Thymus (tissue), 11 donors: Measurements from ENCODE around the gene TAF11L12. TPM values are rescaled to one million over a fixed set of nuclear protein-coding genes. Genes with fewer than 3 reads are reported as not detected.
"Not testable (repeated sequence)": the region's sequence is repeated elsewhere in the genome, so short reads cannot be mapped to it uniquely, and the experiment has no call there.

Experiments used
- DNase-seq, 9 donors: peaks; one replicate each; pipeline ENCODE4 v3.0.0-alpha.2; 2013; ENCODE audit warnings: low spot score in 9 of 9, low read depth in 6 of 9, missing footprints in 1 of 9
- H3K27ac ChIP-seq, 2 donors: one replicate each; pipeline ENCODE4 v1.5.1; 2013; ENCODE audit warnings: control low read depth in 1 of 2, low read depth in 1 of 2, low read length in 1 of 2, mild to moderate bottlenecking in 1 of 2, moderate library complexity in 1 of 2
- H3K27me3 ChIP-seq, 2 donors: one replicate each; pipeline ENCODE4 v1.5.1; 2013; ENCODE audit warnings: low read length in 1 of 2; ENCODE audit not compliant: control insufficient read depth in 2 of 2, insufficient read depth in 1 of 2
- H3K36me3 ChIP-seq, 2 donors: one replicate each; pipeline ENCODE4 v1.5.1; 2013; ENCODE audit warnings: low read length in 1 of 2, mild to moderate bottlenecking in 1 of 2, moderate library complexity in 1 of 2; ENCODE audit not compliant: control insufficient read depth in 2 of 2, insufficient read depth in 2 of 2
- H3K4me1 ChIP-seq, 2 donors: one replicate each; pipeline ENCODE4 v1.5.1; 2013; ENCODE audit warnings: low read length in 2 of 2; ENCODE audit not compliant: control insufficient read depth in 2 of 2, insufficient read depth in 2 of 2
- H3K4me3 ChIP-seq, 2 donors: one replicate each; pipeline ENCODE4 v1.5.1; 2013; ENCODE audit warnings: low read length in 2 of 2, control low read depth in 1 of 2, mild to moderate bottlenecking in 1 of 2
- H3K9me3 ChIP-seq, 2 donors: one replicate each; pipeline ENCODE4 v1.5.1; 2013; ENCODE audit warnings: low read length in 1 of 2, mild to moderate bottlenecking in 1 of 2; ENCODE audit not compliant: control insufficient read depth in 2 of 2, insufficient read depth in 1 of 2
- WGBS: extraction: QIAGEN DNeasy Blood & Tissue Kit; methylation state at CpG from one replicate; pipeline ENCODE4 v1.1.7; 2013; 5-methylcytosine and 5-hydroxymethylcytosine counted together
- polyA plus RNA-seq: library from polyadenylated mRNA; stranded (reverse); fragments of 200-250 nt; gene quantifications from one replicate; pipeline ENCODE4 v1.2.3, GENCODE V29; 2013
- total RNA-seq: library from RNA; stranded (reverse); fragments of 120-200 nt; gene quantifications from one replicate; pipeline ENCODE4 v1.2.4, GENCODE V29; 2013
- donor health status: healthy.

Gene TAF11L12
- total and polyA plus RNA-seq, 2 donors: 0.09 TPM; not detected in 1

- 95% methylated on average over 3 of the region's 3 CpGs for WGBS
- no peak for DNase-seq
- no peaks in the 10 kb centered on the region for H3K27me3 ChIP-seq
Measured at GRCh38 chr5:17619354-17619753, 9.2 kb downstream of the TAF11L12 start.

GRCh38 chr5:17620627-17621026, 10.4 kb downstream of the TAF11L12 start:
- no peak for DNase-seq
- WGBS: 94% methylated on average over 17 of the region's 17 CpGs
- no peak overlapping the region for H3K27ac ChIP-seq

More at GRCh38 chr5:17619354-17619753, 9.2 kb downstream of the TAF11L12 start:
- Histone ChIP-seq H3K4me3 (no peak overlapping the region), H3K36me3 (no peaks in the 10 kb centered on the region), H3K4me1 (no peaks in the 10 kb centered on the region), H3K9me3 (peaks cover 5 to 23% of the 10 kb centered on the region in 2 donors), H3K27ac (no peak overlapping the region)

GRCh38 chr5:17625686-17626085, 15.5 kb downstream of the TAF11L12 start:
- Histone ChIP-seq H3K4me3 (no peak overlapping the region), H3K36me3 (no peaks in the 10 kb centered on the region), H3K4me1 (no peaks in the 10 kb centered on the region), H3K27me3 (no peaks in the 10 kb centered on the region), H3K27ac (no peak overlapping the region), H3K9me3 (peaks cover 1 to 12% of the 10 kb centered on the region in 2 donors)
- DNase-seq: no peak
- WGBS: 97% methylated on average over 11 of the region's 11 CpGs

More at GRCh38 chr5:17620627-17621026, 10.4 kb downstream of the TAF11L12 start:
- H3K27me3 ChIP-seq: no peaks in the 10 kb centered on the region
- peaks cover 4 to 17% of the 10 kb centered on the region in 2 donors for H3K9me3 ChIP-seq
- no peak overlapping the region for H3K4me3 ChIP-seq
- no peaks in the 10 kb centered on the region for H3K4me1 ChIP-seq
- H3K36me3 ChIP-seq: no peaks in the 10 kb centered on the region

- not testable (repeated sequence) for H3K4me3 ChIP-seq, H3K9me3 ChIP-seq, DNase-seq, H3K27me3 ChIP-seq, H3K4me1 ChIP-seq, H3K36me3 ChIP-seq, H3K27ac ChIP-seq
- 81% methylated on average over 9 of the region's 12 CpGs for WGBS
Measured at GRCh38 chr5:17631788-17632187, 21.6 kb downstream of the TAF11L12 start, which contains the start of gene TAF11L13. TAF11L13 (plus strand) TSS chr5:17632088.

- WGBS: 94% methylated on average over 5 of the region's 5 CpGs
- Histone ChIP-seq H3K36me3 (no peaks in the 10 kb centered on the region), H3K4me1 (no peaks in the 10 kb centered on the region), H3K9me3 (no peaks in the 10 kb centered on the region), H3K27ac (no peak within 1 kb of the TSS), H3K4me3 (no peak within 1 kb of the TSS), H3K27me3 (no peaks in the 10 kb centered on the region)
- no peak for DNase-seq
Measured at GRCh38 chr5:17634160-17634559, 24.0 kb downstream of the TAF11L12 start, which contains the start of gene TAF11L14. TAF11L14 (plus strand) TSS chr5:17634460.

- not testable (repeated sequence) for H3K27ac ChIP-seq, H3K36me3 ChIP-seq, H3K4me3 ChIP-seq, H3K9me3 ChIP-seq, H3K4me1 ChIP-seq, H3K27me3 ChIP-seq, DNase-seq
- 97% methylated on average over 10 of the region's 10 CpGs for WGBS
Measured at GRCh38 chr5:17649232-17649631, 39.0 kb downstream of the TAF11L12 start.

GRCh38 chr5:17655201-17655759, 45.1 kb downstream of the TAF11L12 start:
- not testable (repeated sequence) for H3K4me3 ChIP-seq, DNase-seq, H3K27ac ChIP-seq, H3K36me3 ChIP-seq, H3K4me1 ChIP-seq, H3K27me3 ChIP-seq
- WGBS: 96% methylated on average over 32 of the region's 32 CpGs
- peaks cover 1 to 10% of the 10 kb centered on the region in 2 donors for H3K9me3 ChIP-seq

GRCh38 chr5:17655921-17656320, 45.7 kb downstream of the TAF11L12 start:
- WGBS: 77% methylated on average over 6 of the region's 6 CpGs
- Histone ChIP-seq H3K4me3 (no peak overlapping the region), H3K36me3 (no peaks in the 10 kb centered on the region), H3K4me1 (no peaks in the 10 kb centered on the region), H3K9me3 (peaks cover 1 to 10% of the 10 kb centered on the region in 2 donors), H3K27ac (no peak overlapping the region), H3K27me3 (no peaks in the 10 kb centered on the region)
- DNase-seq: no peak
